MG63 (cell line): ENCODE results near the gene PIK3C2G. TPM values are rescaled to one million over a fixed set of nuclear protein-coding genes. Genes with fewer than 3 reads are reported as not detected.
A peak's percentile ranks its signal among the peaks of the same experiment; 100 is the strongest.
"Not testable (repeated sequence)": the region's sequence is repeated elsewhere in the genome, so short reads cannot be mapped to it uniquely, and the experiment has no call there.

Experiments used
- DNase-seq: peaks from one replicate; pipeline ENCODE4 v3.0.0-alpha.2; 2020
- H3K27me3 ChIP-seq: fragments of 250-450 bp; sonication (Bioruptor Pico); 2 replicates; pipeline ENCODE4 v1.5.1; 2020; ENCODE audit warnings: mild to moderate bottlenecking, moderate library complexity
- H3K36me3 ChIP-seq: fragments of 250-450 bp; sonication (Bioruptor Pico); 2 replicates; pipeline ENCODE4 v1.5.1; 2020; ENCODE audit warnings: mild to moderate bottlenecking, moderate library complexity
- H3K4me3 ChIP-seq: fragments of 250-450 bp; sonication (Bioruptor Pico); 2 replicates; pipeline ENCODE4 v1.5.1; 2020; ENCODE audit warnings: mild to moderate bottlenecking, moderate library complexity
- H3K9me3 ChIP-seq: fragments of 250-450 bp; sonication (Bioruptor Pico); 2 replicates; pipeline ENCODE4 v1.5.1; 2020; ENCODE audit warnings: mild to moderate bottlenecking, moderate library complexity
- total RNA-seq: library from RNA; depleted of rRNA; stranded (reverse); fragments of >200 nt; shearing (Covaris generic); gene quantifications from 2 replicates; pipeline ENCODE4 v1.2.3, GENCODE V29; 2014; ENCODE audit warnings: low replicate concordance

Gene PIK3C2G
- total RNA-seq, 1 experiment from 2014 or later, result not detected

DNA sequence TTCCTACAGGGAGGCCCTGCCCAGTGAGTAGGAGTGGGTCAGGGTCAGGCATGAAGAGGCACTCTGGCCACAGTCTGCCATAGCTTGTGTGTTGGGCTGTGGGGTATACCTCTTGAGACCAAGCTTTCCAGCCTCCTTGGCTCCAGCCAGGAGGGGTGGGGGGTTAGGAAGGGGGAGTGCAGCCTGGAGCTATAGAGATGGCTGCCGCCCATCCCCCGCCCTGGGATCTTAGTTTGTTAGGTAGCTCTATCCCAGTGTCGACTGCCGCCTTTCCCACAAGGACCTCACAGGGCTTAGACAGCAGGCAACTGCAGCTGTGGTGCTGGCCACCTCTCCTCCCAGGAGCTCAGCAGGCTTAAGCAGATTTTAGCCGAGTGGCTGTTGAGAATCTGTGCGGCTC is 260.1 kb downstream of the PIK3C2G start:
- Histone ChIP-seq H3K9me3 (peaks cover 7% of the 10 kb centered on the region), H3K27me3 (no peaks in the 10 kb centered on the region), H3K4me3 (no peak overlapping the region), H3K36me3 (no peaks in the 10 kb centered on the region)
- DNase-seq, result no peak

DNA sequence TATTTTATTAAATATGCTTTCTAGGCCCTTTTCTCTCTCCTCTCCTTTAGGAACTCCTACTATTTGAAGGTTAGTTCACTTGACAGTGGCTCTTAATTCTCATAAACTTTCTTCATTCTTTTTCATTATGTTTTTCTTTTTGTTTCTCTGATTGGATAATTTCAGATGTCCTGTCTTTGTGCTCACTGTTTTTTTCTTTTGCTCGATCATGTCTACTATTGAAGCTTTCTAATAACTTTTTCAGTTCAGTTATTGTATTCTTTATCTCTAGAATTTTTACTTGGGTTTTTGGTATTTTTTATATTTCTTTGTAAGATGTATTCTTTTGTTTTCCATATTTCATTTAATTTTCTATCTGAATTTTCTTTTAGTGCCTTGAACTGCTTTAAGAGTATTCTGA is 261.5 kb downstream of the PIK3C2G start:
- Histone ChIP-seq H3K27me3 (no peaks in the 10 kb centered on the region), H3K4me3 (no peak overlapping the region), H3K36me3 (no peaks in the 10 kb centered on the region), H3K9me3 (peaks cover 7% of the 10 kb centered on the region)
- no peak for DNase-seq

DNA sequence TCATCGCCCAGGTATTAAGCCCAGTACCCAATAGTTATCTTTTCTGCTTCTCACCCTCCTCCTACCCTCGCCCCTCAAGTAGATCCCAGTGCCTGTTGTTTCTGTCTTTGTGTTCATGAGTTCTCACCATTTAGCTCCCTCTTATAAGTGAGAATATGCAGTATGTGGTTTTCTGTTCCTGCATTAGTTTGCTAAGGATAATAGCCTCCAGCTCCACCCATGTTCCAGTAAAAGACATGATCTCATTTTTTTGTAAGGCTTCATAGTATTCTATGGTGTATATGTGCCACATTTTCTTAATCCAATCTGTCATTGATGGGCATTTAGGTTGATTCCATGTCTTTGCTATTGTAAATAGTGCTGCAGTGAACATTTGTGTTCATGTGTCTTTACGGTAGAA is 281.2 kb downstream of the PIK3C2G start:
- not testable (repeated sequence) for H3K27me3 ChIP-seq, H3K4me3 ChIP-seq, DNase-seq, H3K36me3 ChIP-seq, H3K9me3 ChIP-seq

DNA sequence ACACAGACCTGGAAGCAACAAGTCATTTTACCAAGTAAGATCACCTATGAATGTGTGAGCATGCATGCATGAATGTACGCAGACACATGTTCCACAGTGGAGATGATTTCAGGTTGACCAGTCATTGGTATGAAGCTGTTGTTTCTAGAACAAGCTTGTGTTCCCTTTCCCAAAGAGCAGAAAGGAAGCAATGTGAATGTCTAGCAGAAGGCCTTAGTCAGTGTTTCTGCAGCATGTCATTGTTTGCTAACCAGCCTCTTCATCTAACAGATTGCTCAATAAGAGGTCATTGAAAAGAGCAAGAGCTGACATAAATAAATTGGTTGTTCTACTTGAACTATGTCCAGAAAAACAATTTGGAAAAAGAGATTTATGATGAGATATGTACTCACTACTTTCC is 285.1 kb downstream of the PIK3C2G start:
- no peak overlapping the region for H3K4me3 ChIP-seq
- no peaks in the 10 kb centered on the region for H3K9me3 ChIP-seq
- H3K27me3 ChIP-seq, result no peaks in the 10 kb centered on the region
- DNase-seq, result no peak
- H3K36me3 ChIP-seq, result no peaks in the 10 kb centered on the region

DNA sequence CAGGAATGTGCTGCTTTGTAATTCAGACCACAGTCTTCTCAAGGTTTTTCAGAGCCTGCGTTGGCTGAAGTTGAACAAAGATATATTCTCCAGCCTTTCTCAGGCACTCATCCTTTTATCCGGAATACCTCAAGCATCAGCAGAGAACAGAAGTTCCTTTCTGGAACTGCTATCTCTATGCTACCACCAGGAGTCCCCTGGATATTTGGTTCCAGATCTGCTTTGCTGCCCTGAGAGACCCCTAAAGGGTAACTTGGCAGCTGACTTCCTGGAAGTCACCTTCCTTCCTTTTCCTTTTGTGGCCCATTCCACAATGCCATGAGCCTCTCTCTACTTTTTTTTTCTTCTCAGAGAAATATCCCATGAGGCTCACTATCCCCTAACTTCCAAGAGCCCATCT is 288.3 kb downstream of the PIK3C2G start:
- DNase-seq, result no peak
- no peak overlapping the region for H3K4me3 ChIP-seq
- no peaks in the 10 kb centered on the region for H3K9me3 ChIP-seq
- no peaks in the 10 kb centered on the region for H3K36me3 ChIP-seq
- no peaks in the 10 kb centered on the region for H3K27me3 ChIP-seq

DNA sequence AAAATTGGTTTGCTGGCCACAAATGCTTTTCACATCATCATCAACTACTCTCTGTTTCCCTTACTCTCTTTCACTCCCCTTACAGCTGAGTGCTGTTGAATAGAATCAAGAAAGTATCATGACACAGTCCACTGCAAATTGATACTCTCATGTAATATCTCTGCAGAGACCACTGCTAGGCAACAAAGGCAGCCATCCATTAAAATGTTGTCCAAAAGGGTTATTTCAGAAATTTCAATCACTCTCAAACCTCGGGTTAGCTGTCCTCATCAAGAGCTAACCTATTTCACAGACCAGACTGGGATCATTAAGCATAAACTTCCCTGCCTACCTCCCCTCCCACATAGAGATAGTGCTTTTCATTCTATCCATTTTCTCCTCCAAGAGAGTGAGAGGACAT is 289.8 kb downstream of the PIK3C2G start:
- DNase-seq, result no peak
- no peaks in the 10 kb centered on the region for H3K27me3 ChIP-seq
- no peaks in the 10 kb centered on the region for H3K36me3 ChIP-seq
- H3K9me3 ChIP-seq, result no peaks in the 10 kb centered on the region
- no peak overlapping the region for H3K4me3 ChIP-seq

DNA sequence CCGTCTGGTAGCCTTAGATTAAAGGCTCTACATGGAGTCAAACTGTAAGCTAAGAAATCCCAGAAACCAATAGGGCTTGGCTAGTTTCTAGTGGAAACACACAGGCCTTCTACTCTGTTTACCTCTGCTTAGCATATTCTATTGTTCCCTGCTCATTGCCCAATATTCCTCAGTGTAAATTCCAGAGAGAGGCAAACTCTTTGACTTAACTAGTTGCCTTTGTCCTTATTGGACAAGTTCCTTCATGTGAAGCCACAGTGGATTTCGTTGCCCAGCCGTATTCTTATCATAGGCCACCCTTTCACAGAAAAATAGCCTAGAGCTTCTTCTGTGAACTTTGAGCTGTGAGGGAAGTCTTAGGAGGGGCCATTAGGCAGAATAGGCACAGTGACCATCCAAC is 290.4 kb downstream of the PIK3C2G start:
- no peak for DNase-seq
- Histone ChIP-seq H3K27me3 (no peaks in the 10 kb centered on the region), H3K36me3 (no peaks in the 10 kb centered on the region), H3K9me3 (no peaks in the 10 kb centered on the region), H3K4me3 (no peak overlapping the region)

DNA sequence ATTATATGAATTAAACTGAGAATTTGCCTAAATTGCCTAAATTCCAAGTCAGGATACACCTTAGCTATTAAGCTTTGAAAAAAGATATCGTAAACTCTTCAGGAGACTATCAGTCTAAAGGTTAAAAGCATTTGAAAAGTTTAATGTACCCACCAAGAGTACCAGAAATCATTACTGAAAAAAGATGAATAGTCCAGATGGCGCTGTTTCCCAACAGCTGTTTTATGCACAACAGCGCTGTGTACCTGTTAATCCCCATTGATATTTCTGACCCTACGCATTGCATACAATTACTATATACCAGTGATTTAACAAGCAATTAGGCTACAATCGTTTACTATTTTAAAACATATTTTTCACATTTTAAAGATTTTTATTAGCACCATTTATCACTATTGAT is 291.5 kb downstream of the PIK3C2G start:
- DNase-seq, result no peak
- Histone ChIP-seq H3K27me3 (no peaks in the 10 kb centered on the region), H3K36me3 (no peaks in the 10 kb centered on the region), H3K9me3 (no peaks in the 10 kb centered on the region), H3K4me3 (no peak overlapping the region)

DNA sequence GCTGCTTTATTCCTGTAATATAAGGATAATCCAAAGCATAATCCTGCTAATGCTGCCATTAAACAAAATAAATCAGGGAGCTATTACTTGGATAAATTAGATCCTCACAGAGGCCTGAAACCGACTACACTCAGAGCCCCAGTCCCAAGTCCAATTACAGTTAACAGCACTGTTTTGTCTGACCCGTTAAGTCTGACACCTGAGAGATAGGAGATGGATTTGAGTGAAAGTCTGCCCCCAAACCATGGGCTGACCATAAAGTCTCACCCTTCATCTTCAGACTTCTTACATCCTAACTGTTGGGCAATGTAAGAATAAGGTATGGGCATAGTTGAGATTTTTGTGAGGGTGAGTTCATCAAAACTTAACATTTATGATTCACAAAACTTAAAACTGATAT is 294.8 kb downstream of the PIK3C2G start:
- no peak overlapping the region for H3K4me3 ChIP-seq
- DNase-seq, result no peak
- H3K36me3 ChIP-seq, result no peaks in the 10 kb centered on the region

DNA sequence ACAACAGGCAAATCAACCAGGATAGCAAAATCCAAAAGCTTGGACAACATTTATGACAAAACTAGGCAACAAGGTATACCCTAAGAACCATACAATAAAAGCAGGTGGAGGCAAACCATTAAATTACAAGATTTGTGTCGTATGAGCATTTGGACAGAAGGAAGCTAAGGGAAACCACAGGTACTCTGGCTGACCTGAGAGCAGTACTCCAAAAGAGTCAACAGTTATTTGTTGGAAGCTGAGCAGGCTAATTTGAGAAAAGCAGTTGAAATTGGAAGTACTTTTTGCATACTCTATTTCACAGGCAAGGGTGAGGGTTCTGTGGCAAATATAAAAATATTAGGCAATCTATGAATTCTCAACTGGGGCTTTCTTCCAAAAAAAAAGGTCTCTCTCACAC is 297.9 kb downstream of the PIK3C2G start:
- no peaks in the 10 kb centered on the region for H3K27me3 ChIP-seq
- DNase-seq, result no peak

More for the DNA sequence above, 294.8 kb downstream of the PIK3C2G start:
- Histone ChIP-seq H3K9me3 (no peaks in the 10 kb centered on the region), H3K27me3 (no peaks in the 10 kb centered on the region)

DNA sequence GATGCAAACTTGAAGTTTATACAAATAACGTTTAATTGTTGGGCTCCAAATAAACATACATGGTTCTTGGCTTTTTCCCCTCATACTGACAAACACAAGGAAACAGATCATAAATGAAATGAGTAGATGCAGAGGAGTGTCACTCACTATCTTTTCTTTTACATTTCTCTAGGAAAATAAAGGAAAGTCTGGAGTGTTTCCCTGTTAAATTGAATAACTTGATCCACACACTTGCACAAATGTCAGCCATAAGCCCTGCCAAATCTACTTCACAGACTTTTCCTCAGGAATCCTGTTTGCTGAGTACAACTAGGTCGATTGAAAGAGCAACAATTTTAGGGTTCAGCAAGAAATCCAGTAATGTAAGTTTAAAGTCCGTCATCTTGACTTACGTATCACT is 301.2 kb downstream of the PIK3C2G start:
- Histone ChIP-seq H3K27me3 (no peaks in the 10 kb centered on the region), H3K9me3 (no peaks in the 10 kb centered on the region), H3K4me3 (no peak overlapping the region), H3K36me3 (no peaks in the 10 kb centered on the region)
- DNase-seq, result no peak

More for the DNA sequence above, 297.9 kb downstream of the PIK3C2G start:
- Histone ChIP-seq H3K4me3 (no peak overlapping the region), H3K36me3 (no peaks in the 10 kb centered on the region), H3K9me3 (no peaks in the 10 kb centered on the region)

DNA sequence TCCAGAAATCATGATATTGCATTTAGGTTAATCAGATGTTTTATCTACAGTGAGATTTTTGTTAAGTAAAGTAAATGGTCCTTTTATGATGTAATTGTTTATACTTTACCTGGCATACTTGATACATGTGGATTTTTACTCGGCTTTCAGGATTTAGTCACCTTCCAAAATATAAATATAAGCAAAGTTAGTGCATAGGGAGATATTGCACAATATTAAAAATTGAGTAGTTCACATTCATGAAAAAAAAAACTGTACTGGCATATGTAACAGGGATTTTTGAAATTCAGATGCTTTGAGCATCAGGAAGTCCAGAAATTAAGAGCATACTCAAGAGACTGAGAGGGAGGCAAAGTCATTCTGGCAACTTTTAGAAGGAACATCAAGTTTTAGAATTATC is 303.0 kb downstream of the PIK3C2G start:
- no peaks in the 10 kb centered on the region for H3K27me3 ChIP-seq
- H3K9me3 ChIP-seq, result no peaks in the 10 kb centered on the region
- DNase-seq, result no peak
- no peaks in the 10 kb centered on the region for H3K36me3 ChIP-seq
- no peak overlapping the region for H3K4me3 ChIP-seq

DNA sequence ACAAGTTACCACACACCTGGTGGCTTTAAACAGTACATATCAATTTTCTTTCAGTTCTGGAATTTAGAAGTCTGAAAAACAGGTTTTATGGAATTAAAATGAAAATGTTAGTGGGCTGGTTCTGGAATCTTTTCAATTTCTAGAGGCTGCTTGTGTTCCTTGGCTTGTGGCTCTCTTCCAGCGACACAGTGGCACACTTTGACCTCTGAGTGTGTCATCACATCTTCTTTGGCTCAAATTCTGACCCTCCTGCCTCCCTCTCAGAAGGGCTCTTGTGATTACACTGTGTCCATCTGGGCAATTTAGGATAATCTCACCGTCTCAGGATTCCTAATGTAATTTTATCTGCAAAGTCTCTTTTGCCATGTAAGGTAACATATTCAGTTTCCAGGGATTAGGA is 306.5 kb downstream of the PIK3C2G start:
- H3K36me3 ChIP-seq, result no peaks in the 10 kb centered on the region
- DNase-seq, result no peak
- no peaks in the 10 kb centered on the region for H3K27me3 ChIP-seq
- no peak overlapping the region for H3K4me3 ChIP-seq
- H3K9me3 ChIP-seq, result peaks cover 5% of the 10 kb centered on the region

DNA sequence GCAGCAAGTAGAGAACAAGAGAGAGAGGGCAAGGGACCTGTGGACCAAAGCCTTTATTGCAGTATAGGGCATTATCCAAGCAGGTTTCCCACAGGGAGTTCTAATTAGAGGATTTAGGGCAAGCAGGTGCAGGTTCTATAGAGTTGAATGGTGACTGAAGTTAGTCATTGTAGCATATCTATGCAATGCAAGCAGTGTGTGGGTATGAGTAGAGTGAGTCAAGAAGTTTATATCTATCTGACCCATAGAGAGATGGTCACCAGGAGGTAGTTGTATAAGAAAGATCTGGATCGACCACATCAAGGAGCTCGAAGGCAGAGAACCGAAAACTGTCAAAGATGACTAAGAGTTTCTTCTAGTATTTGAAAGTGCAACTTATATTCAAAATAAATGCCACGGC is 309.2 kb downstream of the PIK3C2G start:
- no peaks in the 10 kb centered on the region for H3K27me3 ChIP-seq
- DNase-seq, result no peak
- H3K36me3 ChIP-seq, result no peaks in the 10 kb centered on the region
- peaks cover 6% of the 10 kb centered on the region for H3K9me3 ChIP-seq
- H3K4me3 ChIP-seq, result no peak overlapping the region

DNA sequence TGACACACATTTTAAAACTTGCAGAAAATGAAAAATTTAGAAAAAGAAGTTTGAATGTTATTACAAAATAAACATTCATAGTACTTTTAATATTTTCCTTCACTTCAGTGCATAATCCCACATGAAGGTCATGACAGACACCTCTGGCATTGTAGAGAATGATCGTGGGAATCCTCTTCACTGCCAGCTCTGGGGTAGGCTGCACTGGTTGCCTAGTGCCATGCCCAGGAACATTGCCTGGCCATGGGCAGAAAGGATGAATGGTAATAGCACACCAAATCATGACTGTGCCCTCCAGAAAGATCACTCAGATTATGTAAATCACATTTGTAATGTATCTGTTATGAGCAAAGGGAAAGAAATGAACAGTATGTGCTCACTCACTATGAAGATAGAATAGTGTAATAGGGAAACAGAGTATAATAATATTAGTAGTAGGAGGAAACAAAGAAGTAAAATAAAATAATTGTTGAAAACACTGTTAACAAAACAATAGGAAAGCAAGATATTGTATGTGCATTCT is 314.8 kb downstream of the PIK3C2G start:
- Histone ChIP-seq H3K4me3 (no peak overlapping the region), H3K36me3 (no peaks in the 10 kb centered on the region), H3K27me3 (no peaks in the 10 kb centered on the region), H3K9me3 (peaks cover 6% of the 10 kb centered on the region)
- peak; percentile 19 for DNase-seq

DNA sequence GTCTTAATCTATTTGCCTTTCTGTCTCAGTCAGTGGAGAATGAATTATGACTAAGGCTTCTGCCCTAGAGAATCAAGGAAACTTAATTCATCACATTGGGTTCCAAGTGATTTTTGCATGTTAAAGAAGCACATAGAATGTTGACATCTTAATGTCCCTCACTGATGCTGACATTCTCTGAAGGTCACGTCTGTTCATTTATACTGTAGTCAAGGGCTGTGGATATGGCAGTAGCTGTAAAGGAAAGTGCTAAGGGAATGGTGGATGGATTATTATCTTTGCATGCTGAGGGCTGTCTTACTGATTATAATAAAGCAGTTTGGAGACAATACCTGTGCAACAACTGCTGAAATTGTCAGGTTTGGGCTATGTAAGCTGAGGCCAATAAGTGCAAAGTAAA is 315.3 kb downstream of the PIK3C2G start:
- Histone ChIP-seq H3K27me3 (no peaks in the 10 kb centered on the region), H3K9me3 (peaks cover 6% of the 10 kb centered on the region)
- no peak for DNase-seq

DNA sequence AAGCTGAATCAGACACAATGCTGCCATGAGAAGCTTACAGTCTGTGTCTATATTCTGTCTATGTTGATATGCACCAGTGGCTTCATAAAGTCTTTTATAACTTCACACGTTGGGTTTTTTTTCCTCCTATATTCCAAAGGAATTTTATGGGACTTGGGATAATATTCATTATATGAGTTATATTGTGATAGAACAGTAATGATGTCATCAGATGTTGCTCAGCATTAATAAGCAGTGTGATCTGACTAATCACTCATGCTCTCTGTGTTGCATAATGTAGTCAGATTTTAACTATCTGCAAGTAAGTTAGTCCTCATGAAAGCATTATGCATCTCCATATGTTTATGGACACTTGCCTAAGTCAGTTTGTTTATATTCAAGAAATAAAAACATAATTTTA is 316.9 kb downstream of the PIK3C2G start:
- Histone ChIP-seq H3K9me3 (peaks cover 2% of the 10 kb centered on the region; the same call in 1 of the 2 replicates), H3K27me3 (no peaks in the 10 kb centered on the region), H3K36me3 (no peaks in the 10 kb centered on the region), H3K4me3 (no peak overlapping the region)
- DNase-seq, result no peak

More for the DNA sequence above, 315.3 kb downstream of the PIK3C2G start:
- no peaks in the 10 kb centered on the region for H3K36me3 ChIP-seq
- H3K4me3 ChIP-seq, result no peak overlapping the region

DNA sequence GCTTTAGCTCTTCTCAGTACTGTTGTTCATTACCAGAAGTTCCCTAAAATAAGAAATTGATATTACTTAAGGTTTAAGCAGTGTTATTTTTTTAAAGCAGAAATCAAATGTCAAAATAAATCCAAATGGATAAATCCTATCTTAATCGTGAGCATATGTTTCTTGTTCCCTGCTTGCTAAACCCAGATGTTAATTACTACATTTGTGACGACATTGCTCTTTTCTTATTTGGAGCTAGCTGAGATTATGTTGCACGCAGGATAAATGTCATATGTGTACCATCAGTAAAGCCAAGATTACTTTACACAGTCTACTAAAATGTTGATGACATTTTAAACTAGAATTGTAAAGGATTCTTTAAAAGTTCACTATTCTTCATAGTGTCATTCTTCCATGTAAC is 319.0 kb downstream of the PIK3C2G start:
- DNase-seq, result no peak
- no peak overlapping the region for H3K4me3 ChIP-seq

DNA sequence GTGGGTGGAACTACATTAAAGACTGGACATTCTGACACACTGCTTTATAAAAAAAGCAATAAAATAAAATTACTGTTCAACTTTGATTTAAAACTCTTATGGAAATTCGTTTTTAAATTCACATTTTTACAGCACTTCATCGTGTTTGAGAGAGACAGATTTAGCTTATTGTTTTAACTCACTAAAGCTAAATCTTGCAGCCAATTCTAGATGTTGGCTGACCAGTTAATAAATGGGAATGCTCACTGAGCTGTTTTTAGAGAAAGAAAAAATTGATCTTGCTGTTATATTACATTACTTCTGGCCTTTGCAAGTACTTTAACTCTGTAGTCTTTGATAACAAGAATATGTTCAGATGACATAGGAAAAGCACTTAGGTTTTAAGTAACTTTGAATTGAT is 319.4 kb downstream of the PIK3C2G start:
- Histone ChIP-seq H3K27me3 (no peaks in the 10 kb centered on the region), H3K4me3 (no peak overlapping the region), H3K9me3 (peaks cover 8% of the 10 kb centered on the region), H3K36me3 (no peaks in the 10 kb centered on the region)
- no peak for DNase-seq

More for the DNA sequence above, 319.0 kb downstream of the PIK3C2G start:
- H3K27me3 ChIP-seq, result no peaks in the 10 kb centered on the region
- H3K9me3 ChIP-seq, result peaks cover 8% of the 10 kb centered on the region
- no peaks in the 10 kb centered on the region for H3K36me3 ChIP-seq
